Measurements from ENCODE around the gene PIP5K1C.

Gene PIP5K1C

GRCh38 chr19:3613818-3614661 lies 86.2 kb downstream of the PIP5K1C start:
- no peak for DNase-seq (ENCODE audit: extremely low read depth, insufficient read length)
- peaks cover 16% of the 10 kb centered on the region for H3K36me3 ChIP-seq (ENCODE audit: control insufficient read depth, insufficient read depth, low read length)

GRCh38 chr19:3612901-3613741 lies 87.1 kb downstream of the PIP5K1C start:
- no peak for TF ChIP-seq CTCF (IDR thresholded peaks at IDR 0.05; ENCODE audit: insufficient read depth, low read length, poor library complexity, severe bottlenecking)
- Histone ChIP-seq H3K36me3 (ENCODE audit: control insufficient read depth, insufficient read depth, low read length) (peaks cover 16% of the 10 kb centered on the region), H3K27me3 (replicated peaks; ENCODE audit: control insufficient read depth, insufficient read depth, low read length) (no peaks in the 10 kb centered on the region), H3K4me3 (replicated peaks; ENCODE audit: low read depth, low read length) (no peak overlapping the region)
- no peak for DNase-seq (ENCODE audit: extremely low read depth, insufficient read length)

More at GRCh38 chr19:3613818-3614661, 86.2 kb downstream of the PIP5K1C start:
- Histone ChIP-seq H3K4me3 (replicated peaks; ENCODE audit: low read depth, low read length) (no peak overlapping the region), H3K27me3 (replicated peaks; ENCODE audit: control insufficient read depth, insufficient read depth, low read length) (no peaks in the 10 kb centered on the region)
- no peak for TF ChIP-seq CTCF (IDR thresholded peaks at IDR 0.05; ENCODE audit: insufficient read depth, low read length, poor library complexity, severe bottlenecking)

GRCh38 chr19:3612330-3612729 lies 87.9 kb downstream of the PIP5K1C start:
- no peak for DNase-seq (ENCODE audit: extremely low read depth, insufficient read length)
- no peaks in the 10 kb centered on the region for H3K27me3 ChIP-seq (replicated peaks; ENCODE audit: control insufficient read depth, insufficient read depth, low read length)
- no peak for TF ChIP-seq CTCF (IDR thresholded peaks at IDR 0.05; ENCODE audit: insufficient read depth, low read length, poor library complexity, severe bottlenecking)

GRCh38 chr19:3611841-3612240 lies 88.4 kb downstream of the PIP5K1C start:
- DNase-seq (ENCODE audit: extremely low read depth, insufficient read length), result no peak
- peaks cover 16% of the 10 kb centered on the region for H3K36me3 ChIP-seq (ENCODE audit: control insufficient read depth, insufficient read depth, low read length)

More at GRCh38 chr19:3612330-3612729, 87.9 kb downstream of the PIP5K1C start:
- H3K4me3 ChIP-seq (replicated peaks; ENCODE audit: low read depth, low read length), result no peak overlapping the region
- peaks cover 16% of the 10 kb centered on the region for H3K36me3 ChIP-seq (ENCODE audit: control insufficient read depth, insufficient read depth, low read length)

More at GRCh38 chr19:3611841-3612240, 88.4 kb downstream of the PIP5K1C start:
- Histone ChIP-seq H3K27me3 (replicated peaks; ENCODE audit: control insufficient read depth, insufficient read depth, low read length) (no peaks in the 10 kb centered on the region), H3K4me3 (replicated peaks; ENCODE audit: low read depth, low read length) (no peak overlapping the region)
- no peak for TF ChIP-seq CTCF (IDR thresholded peaks at IDR 0.05; ENCODE audit: insufficient read depth, low read length, poor library complexity, severe bottlenecking)

Data from GM06990 (cell line).